Measurements from ENCODE around the gene MYH15. TPM values are rescaled to one million over a fixed set of nuclear protein-coding genes. Genes with fewer than 3 reads are reported as not detected.

MYH15 gene
- total RNA-seq (2014; rRNA removed; shearing (Covaris generic)), result 0.12 and 0.14 TPM in 2 replicates
- polyA plus RNA-seq (2014; cell fraction: nucleus; rRNA removed), result 0.29 TPM in 1 of 2 replicates, not detected in the other

DNA sequence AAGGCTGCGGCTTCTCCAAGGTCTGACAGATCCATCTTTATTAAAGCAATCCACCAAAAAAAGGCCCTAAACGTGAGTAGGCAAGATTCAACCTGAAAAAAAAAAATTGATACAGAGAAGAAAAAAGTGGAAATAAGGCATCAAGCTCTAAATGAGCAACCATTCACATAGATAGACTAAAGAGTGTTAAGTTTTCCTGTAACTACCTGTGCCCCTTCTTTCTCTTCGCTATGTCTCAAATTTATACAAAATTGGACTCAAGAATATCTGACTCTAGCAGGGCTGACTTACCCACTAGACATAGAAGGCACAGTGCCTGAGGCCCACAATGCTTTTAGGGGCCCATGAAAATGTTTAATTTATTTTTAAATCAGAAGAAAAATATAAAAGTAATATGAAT, at the start of gene MYH15:
Gene MYH15, minus strand, starts transcription at position 101 of the 400 bp plus-strand sequence. Its CDS starts 66 bp downstream, at position 35.
- DNase-seq (ENCODE audit: extremely low read depth, low read depth), result no peak

DNA sequence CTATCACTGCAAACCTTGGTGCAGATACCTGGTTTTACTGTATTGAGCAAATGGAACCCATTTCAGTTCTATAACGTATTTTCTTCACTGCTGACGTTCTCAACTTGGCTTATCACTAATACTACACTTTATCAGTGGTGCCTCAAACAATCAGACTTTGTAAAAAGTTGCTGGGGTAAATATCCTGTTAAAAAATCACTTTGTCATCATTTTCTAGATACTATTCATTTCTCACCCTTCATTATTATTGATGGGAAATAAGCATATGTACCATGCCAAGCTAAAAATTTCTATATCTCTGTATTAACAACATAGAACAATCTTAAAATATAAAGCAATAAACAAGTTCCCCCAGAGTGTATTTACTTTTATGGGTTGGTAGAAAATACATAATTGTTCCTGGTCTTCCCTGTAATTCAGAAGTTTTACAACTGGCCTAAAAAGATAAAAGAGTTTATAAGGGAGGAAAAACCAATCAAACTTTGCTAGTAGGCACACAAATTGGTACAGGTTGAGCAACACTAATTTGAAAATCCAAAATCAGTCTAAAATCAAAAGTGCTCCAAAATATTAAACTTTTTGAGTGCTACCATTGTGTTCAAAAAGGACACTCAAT, 45.7 kb upstream of the MYH15 start:
- DNase-seq (ENCODE audit: extremely low read depth, low read depth), result no peak

DNA sequence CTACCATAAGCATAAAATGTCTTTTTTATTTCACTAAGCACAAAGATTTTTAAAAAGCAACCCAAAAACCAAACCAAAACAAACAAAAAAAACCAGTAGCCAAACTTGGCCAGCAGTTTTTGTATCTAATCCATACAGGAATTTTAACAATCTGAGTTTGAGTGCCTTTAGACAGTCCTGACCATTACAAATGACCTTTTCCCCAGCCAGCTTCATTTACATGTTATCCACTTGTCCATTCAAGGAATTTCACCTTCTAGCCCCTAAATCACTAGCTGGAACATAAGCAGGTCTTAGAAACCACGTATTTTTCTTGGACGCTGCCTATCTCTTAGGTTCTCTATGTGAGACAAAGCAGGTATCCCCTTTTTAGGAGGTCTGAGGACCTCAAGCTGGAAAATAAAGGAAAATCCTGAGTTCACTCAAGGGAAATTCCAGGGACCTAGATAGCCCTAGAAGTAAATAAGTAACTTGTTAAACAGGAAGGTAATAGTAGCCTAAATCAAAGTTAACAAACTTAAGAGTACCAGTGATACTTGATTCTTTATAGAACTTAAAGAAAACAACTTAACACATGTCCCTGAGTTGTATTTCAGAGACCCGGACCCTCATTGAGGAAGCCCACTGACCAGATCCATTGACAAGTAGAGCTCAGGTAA, 44.6 kb upstream of the MYH15 start:
- no peak for DNase-seq (ENCODE audit: extremely low read depth, low read depth)

DNA sequence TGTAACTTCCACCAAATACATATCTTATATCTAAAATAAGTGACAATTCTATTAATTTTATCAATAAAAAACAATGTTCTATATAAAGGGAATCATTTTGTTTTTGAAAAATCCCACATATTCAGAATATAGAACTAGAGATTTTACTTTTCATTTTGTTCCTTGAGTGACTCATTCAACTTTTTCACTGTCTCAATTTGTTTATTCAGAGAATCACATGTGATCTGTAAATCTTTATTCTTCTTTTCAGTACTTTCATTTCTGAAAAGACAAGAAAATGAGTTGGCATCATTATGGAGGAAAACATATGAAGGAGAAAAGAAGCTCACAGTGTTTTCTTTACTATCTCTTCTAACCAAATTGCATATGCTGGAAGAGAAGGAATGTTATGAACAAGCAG, 43.8 kb upstream of the MYH15 start:
- DNase-seq (ENCODE audit: extremely low read depth, low read depth), result no peak

DNA sequence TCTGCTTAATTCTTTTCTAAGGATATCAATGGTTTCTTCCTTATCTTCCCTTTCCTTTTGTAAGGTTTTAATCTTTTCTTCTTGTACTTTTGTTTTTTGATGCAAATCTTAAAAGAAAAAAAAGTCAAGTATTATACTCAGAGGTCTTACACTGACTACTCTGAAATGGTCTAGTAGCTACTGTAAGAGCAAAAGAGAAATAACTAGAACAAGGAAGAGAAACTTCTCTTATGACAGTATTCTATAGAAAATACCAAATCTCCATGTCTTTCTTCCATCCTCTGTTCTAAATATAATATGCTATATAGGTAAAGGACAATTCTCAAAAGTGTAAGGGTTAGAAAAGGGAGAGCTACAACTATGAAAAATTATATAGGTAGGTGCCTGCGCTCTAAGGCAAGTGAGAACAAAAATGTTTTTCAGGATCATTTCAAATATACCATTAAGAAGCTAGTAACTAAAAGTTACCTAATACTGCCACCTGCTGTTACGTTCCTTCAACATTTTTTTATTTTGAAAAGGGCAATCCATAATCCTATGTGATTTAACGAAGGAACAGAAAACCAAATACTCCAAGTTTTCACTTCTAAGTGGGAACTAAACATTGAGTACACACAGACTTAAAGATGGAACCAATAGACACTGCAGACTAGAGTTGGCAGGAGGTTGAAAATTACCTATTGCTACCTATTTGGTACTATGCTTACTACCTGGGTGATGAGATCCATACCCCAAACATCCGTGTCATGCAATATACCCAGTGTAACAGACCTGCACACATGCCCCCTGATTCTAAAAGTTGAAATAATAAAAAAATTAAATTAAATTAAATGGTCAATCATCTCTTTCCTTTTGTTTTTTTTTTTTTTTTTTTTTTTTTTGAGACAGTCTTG, 42.1 kb upstream of the MYH15 start:
- peak; percentile 46 for DNase-seq (ENCODE audit: extremely low read depth, low read depth)

DNA sequence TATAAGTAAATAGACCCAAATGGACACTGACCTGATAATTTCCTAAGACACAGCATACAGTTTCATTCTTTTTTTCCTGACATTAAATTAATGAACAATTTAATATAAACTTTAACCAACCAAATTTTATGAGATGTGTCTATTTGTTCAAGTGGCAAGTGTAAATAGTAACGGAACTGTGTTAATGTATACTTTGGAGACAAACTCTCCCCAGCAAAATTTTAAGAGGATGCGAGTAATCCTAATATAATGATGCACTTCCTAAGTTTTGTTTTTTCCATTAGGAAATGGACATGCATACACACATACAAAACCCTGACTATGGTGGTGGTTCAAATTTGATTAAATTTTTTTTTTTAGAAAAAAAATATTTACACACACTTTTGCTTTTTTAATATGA, 38.5 kb upstream of the MYH15 start:
- no peak for DNase-seq (ENCODE audit: extremely low read depth, low read depth)

DNA sequence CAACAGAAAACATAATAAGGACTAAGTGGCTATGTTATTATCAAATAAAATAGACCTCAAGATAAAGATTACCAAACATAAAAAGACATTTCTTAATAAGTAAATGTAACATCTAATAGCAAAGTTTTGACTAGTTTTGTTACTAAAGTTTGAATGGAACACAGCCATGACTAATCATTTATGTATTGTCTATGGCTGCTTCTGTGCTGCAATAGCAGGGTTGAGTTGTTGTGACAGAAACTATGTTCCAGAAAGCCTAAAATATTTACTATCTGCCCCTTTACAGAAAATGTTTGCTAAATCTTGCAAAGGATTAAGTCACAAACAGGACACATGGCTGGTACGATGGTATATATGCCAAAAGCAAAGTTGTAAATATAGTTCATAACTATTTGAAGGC, 37.9 kb upstream of the MYH15 start:
- peak; percentile 7 for DNase-seq (ENCODE audit: extremely low read depth, low read depth)

DNA sequence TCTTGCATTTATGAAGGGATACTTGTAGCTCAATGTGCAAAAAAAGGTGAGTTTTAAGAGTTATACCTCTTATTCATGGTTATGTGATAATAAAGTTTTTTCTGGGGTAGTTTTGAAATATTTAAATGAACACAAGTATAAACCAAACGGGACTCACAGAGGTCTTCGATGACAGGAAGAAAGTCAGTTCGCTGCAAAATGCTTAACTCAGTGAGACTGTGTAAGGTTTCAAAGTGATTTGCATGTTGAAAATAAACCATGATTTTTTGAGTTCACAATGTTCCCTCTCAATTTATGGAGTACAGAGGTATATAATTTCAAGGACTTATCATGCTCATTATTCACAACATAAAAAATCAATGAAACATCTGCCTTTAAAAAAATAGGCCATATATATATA, 36.3 kb upstream of the MYH15 start:
- DNase-seq (ENCODE audit: extremely low read depth, low read depth), result no peak

DNA sequence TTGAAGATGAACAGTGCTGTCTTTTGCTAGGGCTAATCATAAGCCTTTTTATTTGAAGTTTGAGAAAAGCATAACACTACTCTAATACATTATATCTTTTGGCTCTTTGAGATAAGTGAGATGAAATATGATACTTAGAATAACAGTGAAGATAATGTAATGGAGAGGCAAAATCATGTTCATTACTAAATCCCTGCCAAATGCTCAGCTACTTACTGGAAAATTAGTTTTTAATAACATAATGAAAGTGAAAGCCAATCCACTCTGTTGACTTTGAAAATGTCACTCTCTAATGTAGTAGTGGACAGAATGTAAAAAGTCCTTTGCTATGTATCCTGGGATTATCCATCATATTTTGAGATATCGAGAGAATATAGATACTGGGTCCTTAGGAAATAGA, 35.9 kb upstream of the MYH15 start:
- DNase-seq (ENCODE audit: extremely low read depth, low read depth), result no peak

DNA sequence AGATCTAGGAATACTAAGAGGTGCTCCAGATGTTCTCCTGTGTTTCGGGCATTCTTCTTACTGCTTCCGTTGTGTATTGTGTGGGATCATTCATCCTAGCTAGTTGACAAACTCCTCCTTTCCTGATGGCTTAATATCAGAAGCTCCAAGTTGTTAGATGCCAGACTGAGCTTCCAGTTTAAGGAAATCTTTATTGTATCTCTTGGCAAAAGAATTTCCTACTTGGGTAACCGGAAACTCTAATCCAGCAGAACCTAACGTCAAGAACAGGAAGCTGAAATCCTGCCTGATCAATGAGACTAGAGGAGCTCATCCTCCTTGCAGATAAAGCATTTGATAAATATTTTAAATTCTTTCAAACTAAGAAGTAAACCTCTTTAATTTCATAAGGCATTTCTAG, 27.7 kb upstream of the MYH15 start:
- DNase-seq (ENCODE audit: extremely low read depth, low read depth), result no peak

DNA sequence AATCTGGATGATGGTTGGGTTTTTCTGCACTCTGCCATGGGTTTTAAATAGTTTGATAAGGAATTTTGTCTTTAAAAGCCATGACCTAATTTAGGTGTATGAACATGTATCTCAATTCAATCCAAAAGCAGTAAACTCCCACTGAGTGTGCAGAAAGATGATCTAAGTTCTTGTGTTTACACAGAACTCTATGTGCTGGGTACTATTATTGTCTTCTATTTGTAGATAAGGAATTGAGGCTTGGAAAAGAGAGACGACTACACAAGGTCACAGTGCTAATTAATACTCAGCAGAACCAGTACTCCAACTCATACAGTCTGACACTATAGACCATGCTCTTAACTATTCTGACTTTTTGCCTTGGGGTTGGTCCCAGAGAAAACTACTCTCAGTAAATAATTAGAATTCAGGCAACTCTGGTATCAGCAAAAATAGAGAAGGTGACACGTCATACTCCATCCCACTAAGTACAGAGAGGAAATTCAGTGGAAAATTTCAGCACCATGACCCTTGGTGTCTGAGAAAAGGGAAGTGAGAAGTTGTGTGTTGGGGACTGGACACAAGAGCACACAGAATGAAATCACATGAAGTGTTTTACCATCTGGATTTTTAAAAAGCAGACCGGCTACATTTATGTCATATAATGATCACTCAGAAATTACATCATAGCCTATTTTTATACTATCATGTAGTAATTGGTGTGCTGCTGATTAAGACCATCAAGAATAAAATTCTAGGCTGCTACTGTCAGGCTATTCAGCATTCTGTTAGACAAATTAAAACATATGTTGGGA, 18.3 kb upstream of the MYH15 start:
- no peak for DNase-seq (ENCODE audit: extremely low read depth, low read depth)

DNA sequence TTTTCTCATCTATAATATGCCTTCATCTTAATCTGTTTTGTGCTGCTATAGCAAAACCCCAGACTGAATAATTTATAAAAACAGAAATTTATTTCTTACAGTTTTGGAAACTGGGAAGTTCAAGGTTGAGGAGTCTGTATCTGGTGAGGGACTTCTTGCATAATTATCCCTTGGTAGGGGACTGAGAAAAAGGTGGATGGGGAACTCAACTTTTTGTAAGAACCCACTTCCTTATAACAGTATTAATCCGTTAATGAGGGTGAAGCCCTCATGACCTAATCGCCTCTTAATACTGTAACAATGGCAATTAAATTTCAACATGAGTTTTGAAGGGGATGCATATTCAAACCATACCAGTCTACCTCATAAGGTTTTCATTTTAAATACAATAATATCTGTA, 17.4 kb upstream of the MYH15 start:
- DNase-seq (ENCODE audit: extremely low read depth, low read depth), result no peak

DNA sequence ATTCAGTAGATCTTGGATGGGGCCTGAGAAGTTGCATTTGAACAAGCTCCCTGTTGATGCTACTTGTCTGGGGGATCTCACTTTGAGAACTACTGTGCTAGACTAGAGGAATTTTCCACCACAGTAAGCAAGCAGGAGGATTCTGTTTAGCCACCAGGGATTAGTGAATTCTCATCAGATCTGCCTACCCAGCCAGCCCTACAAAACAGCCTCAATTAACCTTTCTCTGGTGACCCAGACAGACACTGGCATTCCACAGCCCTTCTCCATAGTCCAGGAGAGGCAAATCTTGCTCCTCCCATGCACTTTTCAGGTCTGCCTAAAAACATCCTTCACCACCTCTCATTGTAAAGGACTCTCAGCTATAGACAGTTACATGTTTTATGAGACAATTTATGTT, 16.7 kb upstream of the MYH15 start:
- DNase-seq (ENCODE audit: extremely low read depth, low read depth), result no peak

DNA sequence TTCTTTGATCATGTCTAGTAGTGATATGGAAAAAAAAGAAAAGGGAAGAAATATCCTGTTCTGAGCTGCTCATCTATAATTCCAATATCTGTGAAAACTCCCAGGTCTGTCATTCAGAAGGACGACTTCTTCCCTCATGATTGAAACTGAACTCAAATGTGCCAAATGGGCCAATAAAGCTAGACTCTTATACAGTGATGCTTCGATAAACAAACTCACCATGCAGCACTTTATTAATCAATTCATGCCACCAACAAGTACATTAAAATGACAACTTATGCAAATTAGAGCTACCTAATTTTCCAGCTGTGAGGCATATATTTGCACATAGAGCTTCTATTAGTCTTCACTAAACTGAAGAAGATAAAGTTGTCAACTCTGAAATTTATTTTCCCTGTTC, 15.6 kb upstream of the MYH15 start:
- DNase-seq (ENCODE audit: extremely low read depth, low read depth), result no peak

DNA sequence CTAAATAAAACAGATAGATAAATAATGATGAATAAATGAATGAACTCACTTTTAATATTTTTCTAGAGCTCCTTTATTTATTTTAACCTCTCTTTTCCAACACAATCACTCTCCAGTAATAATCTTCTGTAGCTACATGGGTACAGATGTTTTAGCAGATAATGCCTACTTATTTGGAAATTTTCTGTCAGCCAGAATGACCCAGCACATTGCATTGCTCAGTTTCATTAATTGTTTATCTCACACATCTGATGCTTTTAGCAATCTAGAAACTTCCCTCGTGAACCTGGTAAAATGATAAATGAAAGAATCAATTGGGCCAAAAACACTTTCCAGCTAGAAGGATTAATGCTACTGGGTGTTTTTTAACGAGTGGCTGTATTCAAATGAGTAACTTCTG, 14.9 kb upstream of the MYH15 start:
- DNase-seq (ENCODE audit: extremely low read depth, low read depth), result no peak

DNA sequence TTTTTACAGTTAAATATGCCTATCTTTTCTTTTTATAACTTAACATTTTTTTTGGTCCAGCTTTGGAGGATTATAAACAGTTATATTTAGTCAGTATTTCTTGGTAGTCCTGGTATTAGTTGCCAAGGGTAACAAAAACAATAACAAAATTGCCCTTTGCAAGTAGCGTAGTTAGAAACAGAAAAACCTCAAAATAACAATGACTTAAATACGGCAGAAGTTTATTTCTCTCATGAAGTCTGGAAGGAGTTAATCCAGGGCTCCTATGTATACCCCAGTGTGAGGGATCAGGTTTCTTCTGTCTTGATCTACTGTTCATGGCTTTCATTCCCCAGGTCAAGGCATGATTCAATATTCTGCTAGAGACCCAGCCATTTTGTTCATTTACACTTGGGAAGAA, 14.1 kb upstream of the MYH15 start:
- no peak for DNase-seq (ENCODE audit: extremely low read depth, low read depth)

DNA sequence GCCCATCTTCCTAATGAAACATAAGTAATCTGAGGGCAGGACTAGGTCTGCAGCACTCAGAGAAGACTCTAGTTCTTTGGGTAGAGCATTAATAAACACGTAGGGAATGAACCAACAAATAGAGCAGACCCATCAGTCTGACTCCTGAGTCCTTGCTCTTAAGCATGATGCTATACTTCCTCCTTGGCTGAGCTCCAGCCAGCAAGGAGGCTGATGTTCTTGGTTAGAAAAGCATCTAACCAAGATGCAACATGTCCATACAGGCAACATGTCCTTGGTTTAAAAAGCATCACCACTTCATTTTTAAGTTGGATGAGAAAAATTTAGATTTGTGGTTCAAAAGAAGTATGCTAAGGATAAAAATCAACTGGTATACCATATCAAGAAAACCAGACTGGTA, 8.5 kb upstream of the MYH15 start:
- DNase-seq (ENCODE audit: extremely low read depth, low read depth), result no peak

DNA sequence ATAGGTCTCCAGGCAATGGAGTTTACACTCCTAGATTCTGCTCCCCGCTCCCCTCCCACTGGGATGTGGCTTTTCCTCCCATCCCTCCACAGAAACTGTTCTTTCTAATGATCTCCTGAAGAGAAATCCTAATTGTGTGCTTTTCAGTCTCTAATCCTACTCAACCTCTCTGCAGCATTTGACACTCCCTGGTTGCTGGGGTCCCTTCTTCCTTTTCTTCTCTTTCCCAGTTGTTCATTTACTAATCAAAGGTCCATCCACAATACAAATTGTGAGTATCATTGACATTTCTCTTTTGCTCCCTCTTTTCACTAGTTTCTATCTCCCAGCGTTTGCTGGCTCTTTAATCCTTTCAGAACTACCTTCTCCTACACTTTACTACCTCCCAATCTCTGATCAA, 6.5 kb upstream of the MYH15 start:
- no peak for DNase-seq (ENCODE audit: extremely low read depth, low read depth)

DNA sequence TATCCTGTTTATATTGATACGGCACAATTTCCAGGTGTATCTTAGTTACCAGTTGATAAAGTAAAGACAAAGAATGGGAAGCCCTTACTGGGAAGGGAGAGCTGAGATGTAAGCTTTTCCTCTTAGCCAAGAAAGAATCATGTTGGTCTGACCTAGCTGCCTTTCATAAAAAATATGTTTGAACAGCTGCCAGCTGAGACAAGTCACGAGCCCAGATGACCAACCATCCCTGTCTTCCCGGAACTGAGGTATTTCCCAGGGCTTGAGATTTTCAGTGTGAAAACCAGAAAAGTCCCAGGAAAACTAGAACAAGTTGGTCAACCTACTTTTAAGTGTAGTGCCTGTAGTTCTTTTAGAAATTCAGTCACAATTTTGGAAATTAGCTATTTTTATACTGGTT, 3.6 kb upstream of the MYH15 start:
- DNase-seq (ENCODE audit: extremely low read depth, low read depth), result no peak

DNA sequence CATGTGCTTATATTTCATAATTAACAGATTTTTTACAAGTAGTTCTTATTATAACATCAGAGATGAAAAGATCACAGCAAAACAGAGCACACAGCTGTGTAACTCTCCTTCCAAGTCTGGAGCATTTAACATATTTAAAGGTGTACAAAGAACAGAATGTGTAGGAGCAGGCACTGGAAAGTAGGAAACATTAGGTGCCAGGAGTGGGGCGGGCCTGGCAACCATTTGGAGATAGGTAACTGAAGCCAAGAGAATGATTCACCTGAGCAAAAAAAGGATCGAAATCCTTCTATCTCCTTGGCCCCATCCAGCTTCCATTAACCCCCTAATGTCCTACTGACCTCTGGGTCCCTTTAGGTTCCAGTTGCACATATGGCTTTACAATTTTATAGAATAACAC, 2.3 kb upstream of the MYH15 start:
- no peak for DNase-seq (ENCODE audit: extremely low read depth, low read depth)

DNA sequence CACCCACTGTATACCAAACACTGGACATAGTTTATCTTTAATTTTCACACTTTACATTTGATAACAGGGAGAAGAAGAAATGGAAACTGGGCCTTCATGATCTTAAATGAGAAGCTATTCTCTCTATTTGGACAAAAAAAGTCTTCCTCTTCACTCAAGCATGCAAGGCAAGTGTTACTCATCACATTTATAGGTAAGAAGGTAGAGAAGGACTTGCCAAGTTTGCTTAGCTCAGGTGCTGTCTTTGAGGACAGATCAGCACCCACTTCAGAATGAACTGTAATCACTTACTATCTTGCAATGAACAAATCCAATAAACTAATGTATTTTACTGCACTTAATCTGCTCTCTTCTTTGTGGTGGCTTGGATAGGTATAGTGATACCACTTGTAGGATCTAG, 1.1 kb upstream of the MYH15 start:
- no peak for DNase-seq (ENCODE audit: extremely low read depth, low read depth)

Data from NCI-H460 (cell line).